Measurements from ENCODE around the gene PAK6. TPM values are rescaled to one million over a fixed set of nuclear protein-coding genes. Genes with fewer than 3 reads are reported as not detected.

Gene PAK6
- total RNA-seq, 4 donors from 2014 or later: 2.3 to 5.0 (median 3.3) TPM; not detected in 1

- intact Hi-C loops (cut with DNase I; ENCODE audit: low total_unique reads): no loop called here
- no peak for DNase-seq
These were observed 2.7 kb downstream of the PAK6 start for GRCh38 chr15:40241269-40242212.

GRCh38 chr15:40242213-40242599 is 3.3 kb downstream of the PAK6 start:
- DNase-seq: no peak
- Histone ChIP-seq H3K27me3 (no peaks in the 10 kb centered on the region), H3K4me1 (no peaks in the 10 kb centered on the region), H3K27ac (no peak overlapping the region), H3K4me3 (no peak overlapping the region), H3K36me3 (no peaks in the 10 kb centered on the region), H3K9me3 (no peaks in the 10 kb centered on the region)
- TF ChIP-seq POLR2A (IDR thresholded peaks at IDR 0.05) (no peak), CTCF (IDR thresholded peaks at IDR 0.05) (no peak)
- intact Hi-C loops (cut with DNase I; ENCODE audit: low total_unique reads): no loop called here

More at GRCh38 chr15:40241269-40242212, 2.7 kb downstream of the PAK6 start:
- Histone ChIP-seq H3K4me3 (no peak overlapping the region), H3K27ac (no peak overlapping the region), H3K9me3 (no peaks in the 10 kb centered on the region), H3K36me3 (no peaks in the 10 kb centered on the region), H3K27me3 (no peaks in the 10 kb centered on the region), H3K4me1 (no peaks in the 10 kb centered on the region)
- no peak for TF ChIP-seq CTCF (IDR thresholded peaks at IDR 0.05)
- no peak for TF ChIP-seq POLR2A (IDR thresholded peaks at IDR 0.05)

DNA sequence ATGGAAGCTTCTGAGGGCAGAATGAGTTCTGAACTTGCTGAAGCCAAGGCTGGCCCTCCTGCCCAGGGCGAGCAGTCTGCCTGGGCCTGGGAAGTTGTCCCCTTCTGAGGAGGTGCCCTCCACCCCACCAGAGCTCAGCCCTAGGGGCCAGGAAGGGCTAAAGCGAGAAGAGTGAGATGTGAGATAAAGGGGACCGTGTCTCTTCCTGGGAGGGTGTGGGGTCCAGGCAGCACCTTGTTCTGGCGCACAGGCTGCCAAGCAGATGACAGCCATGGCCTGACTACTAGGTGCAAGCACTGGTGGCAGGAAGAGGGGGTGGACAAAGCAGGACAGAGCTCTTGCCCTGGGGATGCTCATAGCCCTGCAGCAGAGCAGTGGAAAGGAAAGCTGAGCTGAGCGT is 3.7 kb downstream of the PAK6 start:
- Histone ChIP-seq H3K27ac (no peak overlapping the region), H3K4me3 (no peak overlapping the region), H3K27me3 (no peaks in the 10 kb centered on the region), H3K36me3 (no peaks in the 10 kb centered on the region), H3K9me3 (no peaks in the 10 kb centered on the region), H3K4me1 (no peaks in the 10 kb centered on the region)
- DNase-seq: no peak
- no peak for TF ChIP-seq CTCF (IDR thresholded peaks at IDR 0.05)
- no peak for TF ChIP-seq POLR2A (IDR thresholded peaks at IDR 0.05)
- intact Hi-C loops (cut with DNase I; ENCODE audit: low total_unique reads): no loop called here

DNA sequence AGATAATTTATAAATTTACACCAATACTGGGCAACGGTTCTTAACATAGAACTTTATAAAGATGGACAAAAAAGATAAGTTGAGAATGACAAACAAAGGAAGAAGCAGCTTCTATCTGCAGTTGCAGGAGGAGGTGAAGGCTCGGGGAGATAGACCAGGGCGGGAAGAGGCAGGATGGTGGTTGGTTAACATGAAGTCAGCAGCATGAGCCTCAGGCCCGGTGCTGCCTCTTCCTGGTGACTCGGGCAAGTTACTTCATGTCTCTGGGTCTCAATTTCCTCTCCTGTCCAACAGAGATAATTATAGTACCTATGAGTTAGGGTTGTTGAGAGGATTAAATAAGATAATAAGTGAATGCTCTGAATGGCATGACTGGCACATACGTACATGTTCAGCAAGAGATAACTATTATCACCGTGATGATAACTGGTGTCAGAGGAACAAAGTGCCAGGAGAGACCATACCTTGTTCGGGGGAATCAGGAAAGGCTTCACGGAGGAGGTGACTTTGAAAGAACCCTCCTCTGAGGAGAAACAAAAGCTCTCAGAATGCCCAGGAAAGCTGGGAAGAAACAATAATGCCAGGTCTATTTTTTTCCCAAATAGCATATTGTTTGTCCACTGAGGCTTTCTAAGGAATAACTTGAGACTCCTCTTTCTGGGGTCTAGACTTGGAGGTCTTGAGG is 4.4 kb downstream of the PAK6 start:
- H3K36me3 ChIP-seq: no peaks in the 10 kb centered on the region
- TF ChIP-seq CTCF (IDR thresholded peaks at IDR 0.05) (no peak), POLR2A (IDR thresholded peaks at IDR 0.05) (no peak)
- H3K9me3 ChIP-seq: no peaks in the 10 kb centered on the region
- H3K4me1 ChIP-seq: no peaks in the 10 kb centered on the region
- no peak overlapping the region for H3K27ac ChIP-seq
- intact Hi-C loops (cut with DNase I; ENCODE audit: low total_unique reads): no loop called here
- H3K27me3 ChIP-seq: no peaks in the 10 kb centered on the region
- DNase-seq: no peak
- H3K4me3 ChIP-seq: no peak overlapping the region

- Histone ChIP-seq H3K4me3 (no peak overlapping the region), H3K4me1 (no peaks in the 10 kb centered on the region), H3K27me3 (no peaks in the 10 kb centered on the region), H3K9me3 (no peaks in the 10 kb centered on the region), H3K27ac (no peak overlapping the region), H3K36me3 (no peaks in the 10 kb centered on the region)
- no peak for DNase-seq
- TF ChIP-seq CTCF (IDR thresholded peaks at IDR 0.05) (no peak), POLR2A (IDR thresholded peaks at IDR 0.05) (no peak)
- intact Hi-C loops (cut with DNase I; ENCODE audit: low total_unique reads): no loop called here
These were observed 6.2 kb downstream of the PAK6 start for GRCh38 chr15:40244961-40245523.
